GM18861 (cell line): ENCODE data around the gene MARCO.
"Not testable (repeated sequence)": the region's sequence is repeated elsewhere in the genome, so short reads cannot be mapped to it uniquely, and the experiment has no call there.

Source experiments
- ATAC-seq: cut with Tn5 transposase; IDR thresholded peaks from one replicate; pipeline ENCODE4 v1.9.1; 2021; ENCODE audit not compliant: unreplicated experiment

MARCO gene

DNA sequence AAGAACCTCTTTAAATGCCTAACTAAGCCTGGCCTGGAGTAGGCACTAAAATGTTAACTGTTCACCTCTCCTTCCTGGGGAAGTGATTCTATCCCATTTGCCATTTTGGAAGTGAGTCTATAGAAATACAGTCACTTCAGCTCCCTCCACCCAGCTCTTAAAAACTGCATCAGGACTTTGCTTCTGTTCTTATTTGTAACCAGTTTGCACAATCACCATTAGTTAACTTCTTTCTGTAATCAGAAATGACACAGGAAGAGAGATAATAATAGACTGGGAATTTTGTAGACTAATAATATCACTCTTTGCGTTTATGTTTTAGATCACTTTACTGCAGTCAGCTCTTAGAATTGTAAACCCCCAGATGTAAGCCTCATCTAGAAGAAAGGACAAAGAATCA, 16.0 kb upstream of the MARCO start:
- ATAC-seq: no peak

DNA sequence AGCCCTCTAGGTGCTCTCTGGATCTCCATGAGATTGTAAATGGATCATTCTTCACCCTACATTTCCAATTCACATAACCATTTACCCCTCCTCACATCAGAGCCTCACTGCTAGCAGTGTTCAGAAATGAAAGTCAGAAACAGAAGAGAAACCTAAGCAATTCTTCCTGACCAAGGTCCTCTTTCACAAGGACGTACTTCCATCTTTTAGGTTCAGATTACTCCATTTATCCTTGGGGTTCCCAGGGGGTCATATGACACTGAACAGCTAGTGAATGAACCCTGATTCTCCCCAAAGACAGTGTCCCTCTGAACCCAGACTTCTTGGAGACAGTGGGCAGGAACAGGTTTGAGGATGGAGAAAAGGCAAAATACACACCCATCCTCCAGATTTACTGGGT, 12.9 kb upstream of the MARCO start:
- no peak for ATAC-seq

DNA sequence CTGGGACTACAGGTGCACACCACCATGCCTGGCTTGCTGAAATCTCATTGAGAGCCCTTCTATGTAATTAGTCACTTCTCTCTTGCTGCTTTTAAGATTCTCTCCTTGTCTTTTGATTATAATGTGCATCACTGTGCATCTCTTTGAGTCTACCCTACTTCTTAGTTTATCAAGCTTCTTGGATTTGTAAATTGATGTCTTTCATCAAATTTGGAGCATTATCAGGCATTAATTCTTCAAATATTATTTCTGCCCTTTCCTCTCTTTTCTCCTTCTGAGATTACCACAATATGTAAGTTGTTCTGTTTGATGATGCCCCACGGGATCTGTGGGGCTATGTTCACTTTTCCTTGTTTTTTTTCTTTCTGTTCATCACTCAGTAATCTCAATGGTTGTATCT, 9.0 kb upstream of the MARCO start:
- ATAC-seq: no peak

DNA sequence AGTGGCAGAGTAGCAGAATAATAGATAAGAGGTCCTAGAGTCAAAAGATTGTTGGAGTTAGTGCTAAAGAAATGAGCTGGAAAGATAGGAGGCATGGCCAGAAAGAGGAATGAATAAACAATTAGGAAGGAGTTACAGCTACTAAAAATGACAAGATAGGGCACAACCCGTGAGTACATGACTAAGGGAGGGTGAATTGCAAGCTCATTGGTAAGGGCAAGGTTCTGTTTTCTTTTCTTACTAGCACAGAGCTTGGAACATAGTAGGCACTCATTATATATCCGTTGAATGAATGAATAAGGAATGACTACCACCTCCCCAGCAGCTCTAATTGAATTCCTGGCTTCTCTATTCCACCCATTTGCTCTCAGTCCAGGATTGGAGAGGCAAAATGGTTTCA, 5.7 kb upstream of the MARCO start:
- ATAC-seq: no peak

DNA sequence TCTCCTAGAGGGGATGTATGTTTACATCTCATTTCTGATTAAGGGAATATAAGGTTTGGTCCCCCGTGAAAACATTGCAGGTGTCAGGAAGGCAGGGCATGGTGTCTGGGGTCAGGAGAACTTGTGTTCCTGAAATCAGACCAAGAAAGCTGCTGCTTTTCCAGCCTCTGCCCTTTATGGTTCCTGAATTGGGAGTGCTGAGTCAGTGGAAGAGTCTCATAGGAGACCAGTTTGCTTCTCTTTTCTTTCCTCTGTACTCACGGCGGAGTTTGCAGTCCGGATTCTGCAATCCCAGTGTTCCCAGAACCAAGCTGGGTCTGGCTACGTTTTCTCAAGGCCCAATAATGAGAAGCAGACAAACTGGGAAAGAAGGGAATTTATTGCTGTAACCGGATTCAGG, 5.1 kb upstream of the MARCO start:
- ATAC-seq: no peak

DNA sequence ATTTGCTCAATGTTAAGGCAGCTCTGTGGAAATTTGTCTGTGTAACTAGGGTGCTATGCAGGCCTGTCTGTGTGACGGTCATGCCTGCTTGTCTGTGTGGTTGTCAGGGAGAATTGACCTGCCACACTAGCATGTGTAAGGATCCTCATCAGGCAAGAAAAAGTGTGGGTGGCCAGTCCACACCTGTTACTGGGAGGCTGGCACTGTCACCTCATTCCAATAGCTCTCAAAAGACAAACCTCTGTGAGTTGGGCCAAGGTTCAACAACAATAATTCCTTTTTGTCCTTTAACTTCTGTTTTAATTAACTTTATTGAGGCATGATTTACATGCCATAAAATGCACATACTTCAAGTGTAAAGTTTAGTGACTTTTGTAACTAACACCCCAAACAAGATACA, 4.2 kb upstream of the MARCO start:
- no peak for ATAC-seq

DNA sequence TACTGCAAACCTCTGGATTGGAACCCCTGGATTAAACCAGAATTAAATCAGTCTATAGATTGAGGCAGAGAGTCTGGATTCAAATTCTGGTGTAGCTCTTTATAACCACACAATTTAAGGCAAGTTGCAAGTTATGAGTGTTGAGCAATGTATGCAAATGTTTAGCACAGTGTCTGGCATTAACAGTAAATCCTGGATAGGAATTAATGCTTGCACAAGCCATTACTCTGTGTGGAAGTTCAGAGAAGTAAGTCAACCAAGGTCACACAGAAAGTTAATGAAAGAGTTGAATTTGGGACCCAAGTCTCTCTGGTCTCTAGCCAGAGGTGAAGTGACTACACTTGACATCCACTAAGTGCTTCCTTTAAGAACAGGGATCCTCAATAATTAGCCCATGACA, 2.0 kb upstream of the MARCO start:
- no peak for ATAC-seq

DNA sequence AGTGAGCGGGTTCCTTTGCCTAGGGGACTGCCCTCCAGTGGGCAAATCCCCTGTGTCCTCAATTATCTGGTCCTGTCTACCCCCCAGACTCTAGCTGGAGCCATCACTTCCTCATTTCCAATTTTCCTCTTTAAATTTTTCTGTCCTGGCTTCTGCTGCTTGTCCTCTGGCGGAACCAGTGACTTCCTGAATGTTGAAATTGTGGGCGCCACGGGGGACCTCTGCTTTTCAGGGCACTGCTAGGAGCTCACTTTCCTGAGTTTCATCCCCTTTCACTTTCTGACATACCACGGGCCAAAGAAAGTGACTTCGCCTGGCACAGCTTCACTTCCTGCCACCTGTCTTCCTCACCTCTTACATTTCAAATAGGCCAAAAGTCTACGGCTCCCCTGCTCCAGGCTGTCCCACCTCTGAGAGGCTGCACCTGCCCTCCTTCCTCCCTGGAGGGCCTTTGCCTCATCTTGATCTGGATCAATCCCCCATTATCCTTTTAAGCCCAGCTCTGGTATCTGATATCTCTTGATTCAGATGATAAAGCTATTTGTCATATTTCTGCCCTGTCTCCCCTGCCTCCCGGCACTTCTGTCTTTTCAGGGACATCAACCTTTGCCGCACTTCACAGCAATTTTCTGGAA, 1.4 kb upstream of the MARCO start:
- no peak for ATAC-seq

DNA sequence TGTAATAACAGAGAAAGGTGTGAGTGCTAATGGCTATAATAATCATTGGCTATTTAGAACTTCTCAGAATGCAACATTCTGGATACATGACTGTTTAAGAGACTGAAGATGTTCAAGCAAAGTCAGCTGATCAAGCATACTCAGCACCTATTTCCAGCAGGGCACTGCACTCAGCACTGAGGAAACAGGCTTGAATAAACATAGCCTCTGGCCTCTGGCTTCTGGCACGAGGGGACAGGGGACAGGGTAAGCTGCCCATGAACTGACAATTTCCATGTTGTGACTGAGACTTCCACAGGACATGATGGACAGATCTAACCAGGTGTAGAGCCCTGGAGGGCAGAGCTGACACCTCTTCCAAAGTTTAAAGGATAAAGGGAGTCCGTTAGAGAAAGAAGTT, 1.3 kb downstream of the MARCO start:
- no peak for ATAC-seq

DNA sequence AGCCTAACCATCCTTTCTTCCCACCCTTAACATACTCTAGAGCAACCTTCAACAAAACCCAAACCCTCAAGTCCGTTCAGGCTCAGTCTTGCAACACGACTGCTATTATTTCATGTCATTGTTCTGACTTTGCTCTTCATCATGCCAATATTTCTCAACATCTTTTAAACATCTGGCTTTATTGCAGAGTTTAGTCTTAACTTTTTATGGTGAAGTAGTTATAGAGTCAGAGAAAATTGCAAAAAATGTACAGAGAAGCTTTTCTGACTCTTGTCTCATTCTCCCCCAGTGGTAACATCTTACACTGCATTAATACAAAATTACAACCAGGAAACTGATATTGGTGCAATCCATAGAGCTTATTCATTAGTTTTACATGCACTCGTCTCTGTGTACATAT, 3.9 kb downstream of the MARCO start:
- ATAC-seq: no peak

DNA sequence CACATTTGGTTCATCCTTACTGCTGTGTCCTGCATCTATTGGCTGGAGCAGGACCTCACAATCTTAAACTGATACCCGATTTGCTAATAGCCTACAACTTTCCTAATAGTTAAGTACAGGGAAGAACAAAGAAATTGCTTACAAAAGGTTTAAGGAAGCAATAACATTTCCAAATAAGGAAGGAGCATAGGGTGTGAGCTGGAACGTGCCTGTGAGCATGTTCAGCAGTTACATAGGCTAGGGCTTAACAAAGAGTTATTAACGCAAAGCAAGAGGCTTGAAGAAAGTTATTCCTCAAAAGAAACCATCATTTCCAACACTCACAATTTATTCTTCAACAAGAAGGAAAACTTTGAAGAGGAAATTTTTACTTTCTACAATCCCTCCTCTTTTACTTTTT, 6.3 kb downstream of the MARCO start:
- ATAC-seq: not testable (repeated sequence)

DNA sequence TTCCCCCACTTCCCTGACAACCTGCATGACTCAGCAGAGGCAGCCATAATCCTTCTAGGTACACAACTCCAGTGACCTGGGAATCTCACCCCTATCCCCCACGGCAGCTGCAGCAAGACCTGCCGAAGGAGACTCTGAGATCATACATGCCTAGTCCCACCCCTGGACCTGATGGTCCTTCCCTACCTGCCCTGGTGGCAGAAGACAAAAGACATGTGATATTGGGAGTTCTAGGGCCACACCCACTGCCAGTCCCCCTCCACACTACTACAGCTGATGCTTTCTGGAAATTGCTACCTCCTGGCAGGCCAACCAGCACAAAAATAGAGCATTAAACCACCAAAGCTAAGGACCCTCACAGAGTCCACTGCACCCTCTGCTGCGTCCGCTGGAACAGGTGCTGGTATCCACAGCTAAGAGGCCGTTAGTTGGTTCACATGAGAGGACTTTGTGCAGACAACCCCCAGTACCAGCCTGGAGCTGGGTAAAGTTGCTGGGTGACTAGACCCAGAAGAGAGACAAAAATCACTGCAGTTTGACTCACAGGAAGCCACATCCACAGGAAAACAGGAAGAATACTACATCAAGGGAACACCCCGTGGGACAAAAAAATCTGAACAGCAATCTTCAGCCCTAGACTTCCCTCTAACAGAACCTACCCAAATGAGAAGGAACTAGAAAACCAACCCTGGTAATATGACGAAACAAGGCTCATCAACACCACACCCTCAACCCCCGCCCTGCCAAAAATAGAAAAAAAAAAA, 12.5 kb downstream of the MARCO start:
- no peak for ATAC-seq

DNA sequence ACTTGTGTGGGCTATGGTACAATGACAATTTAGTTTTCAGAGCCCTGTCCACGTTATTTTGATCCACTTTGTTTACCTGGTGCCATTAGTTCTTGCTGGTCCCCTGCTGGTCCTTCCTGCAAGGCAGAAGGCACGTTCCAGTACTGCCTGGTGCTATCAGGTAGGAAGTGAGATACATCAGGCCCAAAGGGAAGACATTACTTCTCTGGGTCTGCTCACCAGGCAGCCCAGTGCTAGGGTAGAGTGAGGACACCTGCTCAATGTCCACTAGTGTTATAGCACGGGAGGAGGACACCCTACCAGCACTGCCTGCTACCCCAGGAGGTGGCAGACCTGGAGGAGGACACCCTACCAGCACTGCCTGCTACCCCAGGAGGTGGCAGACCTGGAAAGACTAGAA, 23.7 kb downstream of the MARCO start:
- no peak for ATAC-seq

DNA sequence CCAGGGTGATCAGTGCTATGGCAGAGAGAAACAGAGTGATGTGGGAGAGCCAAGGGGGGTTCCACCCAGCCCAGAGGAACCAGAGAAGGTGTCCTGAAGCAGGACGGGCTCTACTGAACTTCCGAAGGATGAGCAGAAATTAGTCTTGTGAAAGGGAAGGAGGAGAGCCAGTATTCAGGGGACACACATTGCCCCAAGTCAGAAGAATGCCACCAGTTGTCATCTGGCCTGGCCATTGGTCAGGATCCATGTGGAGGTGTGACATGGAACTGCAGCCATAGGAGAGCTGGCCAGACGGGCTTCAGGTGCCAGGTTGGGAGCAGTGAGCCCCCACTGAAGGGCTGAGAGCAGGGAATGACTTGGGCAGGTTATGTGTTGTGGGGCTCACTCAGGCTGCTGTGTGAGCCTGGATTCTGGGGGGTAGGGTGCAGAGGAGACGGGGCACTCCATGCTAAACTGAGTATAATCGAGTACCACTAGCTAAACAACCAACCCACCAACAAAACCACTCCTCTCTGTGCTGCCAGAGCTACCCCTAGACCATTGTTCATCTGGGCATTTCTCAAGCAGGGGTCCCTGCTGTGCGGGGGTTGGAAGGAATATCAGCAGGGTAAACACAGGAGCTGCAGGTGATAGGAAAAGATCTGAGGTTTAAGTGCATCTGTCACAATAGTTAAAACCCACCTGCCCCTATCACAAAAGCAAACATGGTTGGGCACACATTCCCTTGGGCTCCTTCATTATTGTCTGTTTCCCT, 25.3 kb downstream of the MARCO start:
- no peak for ATAC-seq

DNA sequence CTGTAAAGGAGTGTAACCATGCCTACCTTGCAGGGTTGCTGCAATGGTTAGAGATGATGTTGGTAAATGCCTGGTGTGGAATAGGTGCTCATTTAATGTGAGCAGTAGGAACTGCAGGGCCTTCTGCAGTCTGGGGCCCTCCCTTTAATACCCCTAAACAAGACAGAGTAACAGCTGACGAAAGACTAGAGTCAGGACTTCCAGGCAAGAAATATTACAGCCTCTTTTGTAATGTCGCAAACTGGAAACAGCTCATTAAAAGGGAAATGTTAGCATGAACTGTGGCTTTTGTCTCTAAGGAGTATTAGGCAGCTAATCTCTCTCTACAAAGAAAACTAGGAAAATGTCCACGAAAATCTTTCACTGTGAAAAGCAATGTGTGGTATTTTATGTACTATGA, 26.0 kb downstream of the MARCO start:
- no peak for ATAC-seq

DNA sequence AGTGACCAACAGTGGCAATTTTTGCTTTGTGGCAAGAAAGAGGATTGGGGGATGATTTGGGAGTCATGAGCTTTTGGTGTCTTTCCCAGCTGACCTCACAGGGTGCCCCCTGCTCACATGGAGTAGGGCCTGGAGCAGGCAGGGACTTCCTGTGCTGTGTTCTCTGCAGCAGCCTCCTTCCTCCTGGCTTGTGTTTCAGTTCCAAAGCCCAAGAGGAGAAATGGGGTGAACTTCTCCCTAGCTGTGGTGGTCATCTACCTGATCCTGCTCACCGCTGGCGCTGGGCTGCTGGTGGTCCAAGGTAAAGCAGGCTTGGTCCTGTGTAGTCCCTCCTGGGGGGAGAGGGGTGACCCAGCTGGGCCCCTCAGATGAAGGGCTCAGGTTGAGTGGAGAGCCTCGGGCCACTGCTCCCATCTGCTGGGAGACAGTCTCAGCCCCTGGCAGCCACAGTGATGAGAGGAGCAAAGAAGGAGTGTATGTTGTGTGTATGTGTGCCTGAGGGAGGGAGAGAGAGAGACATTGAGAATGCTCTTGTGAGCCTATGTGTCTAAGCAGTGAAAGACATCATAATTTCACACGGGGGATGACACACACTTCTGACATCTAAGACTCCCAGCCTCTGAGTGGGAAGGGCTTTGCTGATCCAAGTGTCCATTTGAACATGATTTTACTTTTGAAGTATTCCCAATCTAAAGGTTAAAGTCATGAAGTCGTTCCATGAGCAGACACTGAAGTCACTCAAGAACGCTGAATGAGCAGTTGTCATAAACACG, 27.2 kb downstream of the MARCO start:
- ATAC-seq: no peak

DNA sequence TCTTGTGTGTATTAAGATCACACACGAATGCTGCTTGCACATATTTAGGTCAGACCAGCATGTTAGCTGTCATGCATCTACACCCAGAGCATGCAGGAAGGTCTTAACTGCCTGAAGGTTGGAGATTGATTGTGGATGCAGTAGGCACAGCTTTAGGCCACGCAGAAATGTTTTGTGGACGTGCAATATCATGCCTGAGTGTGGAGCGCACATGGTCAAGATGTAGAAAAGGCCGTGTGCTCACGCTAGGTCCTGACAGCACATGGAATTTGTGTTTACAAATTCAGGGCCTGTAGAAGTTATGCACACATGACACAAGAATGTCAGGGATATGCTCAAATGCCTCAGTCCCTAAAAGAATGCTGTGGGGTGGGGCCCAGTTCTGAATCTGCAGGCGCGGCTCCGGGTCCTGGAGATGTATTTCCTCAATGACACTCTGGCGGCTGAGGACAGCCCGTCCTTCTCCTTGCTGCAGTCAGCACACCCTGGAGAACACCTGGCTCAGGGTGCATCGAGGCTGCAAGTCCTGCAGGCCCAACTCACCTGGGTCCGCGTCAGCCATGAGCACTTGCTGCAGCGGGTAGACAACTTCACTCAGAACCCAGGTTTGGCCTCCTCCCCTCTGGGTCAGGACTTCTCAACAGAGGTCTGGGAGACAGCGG, 27.9 kb downstream of the MARCO start:
- ATAC-seq: no peak

DNA sequence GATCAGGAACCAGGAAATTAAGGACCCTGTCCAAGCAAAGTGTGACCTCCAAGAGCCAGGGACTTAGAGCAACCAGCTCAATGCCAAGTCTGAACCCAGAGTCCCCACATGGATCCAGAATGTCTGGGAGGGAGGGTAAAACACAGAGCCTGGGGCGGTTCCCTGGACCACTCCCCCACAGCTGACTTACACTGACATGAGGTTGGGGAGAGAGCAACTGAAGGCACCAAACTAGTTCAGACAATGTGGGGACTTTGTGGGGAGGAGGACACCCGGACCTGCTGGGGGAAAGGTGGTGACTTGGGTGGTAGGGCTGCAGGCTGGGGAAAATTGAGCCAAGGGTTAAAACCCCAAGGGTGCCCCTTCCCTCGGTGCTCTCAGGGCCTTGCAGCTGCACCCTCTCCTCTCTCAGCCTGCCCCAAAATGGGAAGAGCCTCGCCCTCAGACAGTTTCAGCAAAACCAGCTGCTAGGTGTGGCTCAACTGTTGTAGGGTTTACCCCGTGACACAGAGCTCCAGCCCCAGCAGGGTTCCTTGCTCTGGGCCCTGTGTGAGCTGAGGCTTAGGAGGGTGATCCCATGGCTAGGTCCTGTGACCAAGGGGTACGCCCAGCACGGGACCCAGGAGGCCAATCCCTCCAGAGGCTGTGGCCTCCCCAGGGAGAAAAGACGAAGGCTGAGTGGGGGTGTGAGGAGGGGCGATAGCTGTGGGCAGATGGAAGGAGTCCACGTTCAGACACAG, 28.6 kb downstream of the MARCO start:
- no peak for ATAC-seq

DNA sequence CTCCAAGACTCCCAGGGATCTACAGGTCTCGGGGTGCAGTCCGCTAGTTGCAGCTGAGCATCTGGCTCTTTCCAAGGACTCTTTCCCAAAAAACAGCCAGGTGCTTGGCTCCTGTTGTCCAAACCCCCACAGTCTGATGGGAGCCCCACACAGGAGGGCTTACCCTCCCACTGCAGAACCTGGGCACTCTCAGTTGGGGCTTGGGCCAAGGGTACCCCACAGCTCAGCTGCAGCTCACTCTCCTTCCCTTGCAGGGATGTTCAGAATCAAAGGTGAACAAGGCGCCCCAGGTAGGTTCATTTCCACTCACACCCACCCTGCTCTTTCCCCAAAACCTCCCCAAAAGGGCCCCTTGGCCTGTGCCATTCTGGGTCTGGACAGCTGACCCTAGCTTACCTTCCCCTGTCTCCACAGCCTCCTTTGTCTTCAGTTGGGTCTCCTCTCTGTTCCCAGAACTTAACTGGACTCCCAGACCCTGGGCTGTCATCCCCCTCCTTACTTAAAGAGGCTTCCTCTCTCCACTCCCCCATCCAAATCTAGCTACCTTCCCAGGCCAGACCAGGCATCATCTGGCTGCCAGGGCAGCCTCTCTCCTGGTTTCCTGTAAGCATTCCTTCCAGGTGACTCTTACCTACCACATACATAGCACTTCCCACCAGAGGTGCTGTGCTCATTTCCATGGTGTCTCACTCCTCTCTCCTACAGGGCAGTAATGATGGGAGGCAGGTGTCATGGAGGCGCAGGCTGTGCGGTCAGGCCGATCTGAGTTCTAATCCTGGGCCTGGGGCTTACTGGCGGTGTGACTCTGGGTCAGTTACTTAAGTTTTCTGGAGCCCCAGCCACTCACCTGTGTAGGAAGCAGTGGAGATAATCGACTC, 29.5 kb downstream of the MARCO start:
- ATAC-seq: no peak
